ENCODE data around the gene ZNF41.
"Not testable (repeated sequence)": the region's sequence is repeated elsewhere in the genome, so short reads cannot be mapped to it uniquely, and the experiment has no call there.

The ZNF41 gene

GRCh38 chrX:47482512-47483305, at the start of gene ZNF41:
Gene ZNF41 (minus strand): TSS chrX:47483222. CDS start chrX:47467481, 15,741 bp downstream.
- DNase-seq: peak; percentile 67

DNA sequence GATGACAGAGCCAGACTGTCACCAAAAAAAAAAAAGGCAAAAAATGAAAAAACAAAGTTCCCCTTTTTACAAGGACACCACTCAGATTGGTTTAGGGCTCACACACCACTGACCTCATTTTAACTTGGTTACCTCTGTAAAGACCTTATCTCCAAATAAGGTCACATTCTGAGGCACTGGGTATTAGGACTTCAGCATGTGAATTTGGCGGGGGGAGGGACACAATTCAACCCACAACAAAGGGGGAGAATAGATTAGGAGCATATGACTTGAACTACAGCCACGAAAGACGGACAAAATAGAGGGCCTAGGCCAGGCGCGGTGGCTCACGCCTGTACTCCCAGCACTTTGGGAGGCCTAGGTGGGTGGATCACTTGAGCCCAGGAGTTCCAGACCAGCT, 47.0 kb upstream of the ZNF41 start:
- no peak for DNase-seq

DNA sequence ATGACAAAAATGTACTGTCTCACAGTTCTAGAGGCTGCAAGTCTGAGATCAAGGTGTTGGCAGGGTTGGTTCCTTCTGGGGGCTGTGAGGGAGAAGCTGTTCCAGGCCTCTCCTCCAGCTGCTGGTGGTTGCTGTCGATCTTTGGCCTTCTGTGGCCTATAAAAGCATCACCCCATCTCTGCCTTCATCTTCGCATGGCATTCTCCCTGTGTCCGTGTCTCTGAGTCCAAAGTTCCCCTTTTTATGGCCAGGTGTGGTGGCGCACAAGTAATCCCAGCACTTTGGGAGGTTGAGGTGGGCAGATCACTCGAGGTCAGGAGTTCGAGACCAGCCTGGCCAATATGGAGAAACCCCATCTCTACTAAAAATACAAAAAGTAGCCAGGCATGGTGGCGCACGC, 46.5 kb upstream of the ZNF41 start:
- DNase-seq: no peak

DNA sequence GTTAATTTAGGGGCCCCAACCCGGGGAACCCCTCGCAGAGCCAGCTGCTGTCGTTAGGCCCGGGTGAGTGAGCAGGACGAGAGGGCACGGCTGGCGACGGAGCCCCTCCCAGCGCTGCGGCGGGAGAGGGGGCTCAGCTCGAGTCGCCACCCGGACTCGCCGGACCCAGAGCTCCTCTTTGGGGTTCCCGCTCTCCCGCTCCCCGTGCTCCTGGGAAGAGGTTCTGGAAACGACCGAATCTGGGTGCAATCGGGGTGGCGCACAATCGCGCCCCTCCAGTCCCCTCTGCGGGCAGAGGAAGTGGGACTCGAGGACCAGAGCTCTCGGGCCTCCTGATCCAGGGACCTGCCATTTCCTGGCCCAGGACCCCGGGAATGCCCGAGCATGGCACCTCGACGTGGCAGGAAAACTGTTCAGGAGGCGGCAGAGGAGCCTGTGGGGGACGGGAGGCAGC, 40.7 kb upstream of the ZNF41 start:
- no peak for DNase-seq

GRCh38 chrX:47523297-47523696, 40.3 kb upstream of the ZNF41 start:
- DNase-seq: peak; percentile 71

DNA sequence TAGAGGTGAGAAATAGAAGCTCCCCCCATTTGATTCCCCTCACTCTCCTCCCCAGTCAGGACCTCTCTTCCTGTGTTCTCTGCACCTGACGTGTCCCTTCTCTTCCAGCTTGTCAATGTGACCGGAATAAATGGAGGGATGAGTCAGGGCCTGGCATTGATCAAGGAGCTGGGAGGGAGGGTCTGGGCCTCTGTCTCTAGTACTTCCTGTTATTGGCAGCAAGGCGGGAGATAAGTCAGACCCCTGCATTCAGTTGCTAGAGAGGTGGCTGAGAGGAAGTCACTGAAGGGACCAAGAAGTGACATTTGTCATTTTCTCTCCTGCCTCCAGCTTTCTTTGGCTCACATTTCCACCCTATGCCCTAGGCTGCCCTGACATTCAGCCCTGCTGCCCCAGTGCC, 35.1 kb upstream of the ZNF41 start:
- DNase-seq: no peak

DNA sequence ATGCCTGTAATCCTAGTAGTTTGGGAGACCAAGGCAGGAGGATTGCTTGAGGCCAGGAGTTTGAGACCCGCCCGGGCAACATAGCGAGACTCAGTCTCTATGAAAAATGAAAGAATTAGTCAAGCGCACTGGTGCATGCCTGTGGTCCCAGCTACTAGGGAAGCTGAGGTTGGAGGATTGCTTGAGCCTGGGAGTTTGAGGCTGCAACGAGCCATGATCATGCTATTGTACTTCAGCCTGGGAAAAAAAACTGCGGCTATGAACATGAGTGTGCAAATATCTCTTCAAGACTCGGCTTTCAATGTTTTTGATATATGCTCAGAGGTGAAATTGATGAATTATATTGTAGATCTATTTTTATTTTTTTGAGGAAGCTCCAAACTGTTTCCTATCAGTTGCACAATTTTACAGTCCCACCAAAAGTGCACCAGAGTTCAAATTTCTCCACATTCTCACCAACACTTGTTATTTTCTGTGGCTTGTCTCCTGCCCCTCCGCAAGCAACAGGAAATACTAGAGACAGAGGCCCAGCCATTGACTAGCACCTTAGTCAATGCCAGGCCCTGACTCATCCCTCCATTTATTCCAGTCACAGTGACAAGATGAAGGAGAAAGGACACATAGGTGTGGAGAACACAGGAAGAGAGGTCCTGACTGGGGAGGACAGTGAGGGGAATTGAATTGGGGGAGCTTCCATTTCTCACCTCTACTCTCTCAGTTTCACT, 33.1 kb upstream of the ZNF41 start:
- no peak for DNase-seq

- no peak for DNase-seq
Measured at GRCh38 chrX:47514533-47515235, 31.7 kb upstream of the ZNF41 start.

DNA sequence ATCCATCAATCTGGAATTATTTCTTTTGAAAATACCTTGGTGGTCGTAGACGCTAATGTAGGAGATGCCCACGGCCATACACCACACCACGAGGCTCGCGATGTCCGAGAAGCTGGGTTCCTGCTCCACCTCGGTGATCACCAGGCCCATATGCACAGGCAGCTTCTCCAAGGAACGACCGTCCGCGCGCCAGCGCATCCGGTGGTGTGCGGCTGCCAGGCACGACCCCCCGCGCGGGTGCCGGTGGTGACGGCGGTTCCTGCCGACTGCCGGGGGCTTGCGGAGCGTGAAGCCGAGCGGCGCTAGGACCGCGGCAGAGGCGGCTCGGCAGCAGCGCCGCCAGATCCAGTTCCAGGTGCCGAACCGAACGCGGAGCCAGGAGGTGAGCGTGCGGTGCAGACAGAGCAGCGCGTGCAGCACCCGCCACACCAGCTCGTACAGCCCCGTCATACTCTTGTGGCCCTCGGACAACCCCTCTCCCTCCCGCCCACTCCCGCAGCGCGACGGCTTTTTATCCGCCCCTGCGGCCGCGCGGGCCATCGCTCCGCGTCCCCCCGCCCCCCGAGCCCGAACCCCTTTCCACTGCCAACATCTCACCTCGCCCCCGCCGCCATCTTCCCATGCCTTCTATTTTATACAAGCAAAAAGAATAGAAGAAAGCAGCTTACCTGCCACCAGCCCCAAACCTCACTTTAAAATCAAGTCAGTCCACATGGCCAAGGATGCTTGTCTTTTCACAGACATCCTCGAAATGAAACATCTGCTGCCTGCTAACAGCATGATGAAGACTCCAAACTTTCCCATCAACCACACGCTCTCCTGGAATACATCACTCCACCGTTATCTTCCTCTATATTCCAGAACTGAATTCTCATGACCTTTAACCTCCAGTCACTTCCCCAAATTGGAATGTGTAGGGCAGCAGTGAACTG, 30.3 kb upstream of the ZNF41 start:
- not testable (repeated sequence) for DNase-seq

GRCh38 chrX:47512383-47512782, 29.4 kb upstream of the ZNF41 start:
- DNase-seq: not testable (repeated sequence)

DNA sequence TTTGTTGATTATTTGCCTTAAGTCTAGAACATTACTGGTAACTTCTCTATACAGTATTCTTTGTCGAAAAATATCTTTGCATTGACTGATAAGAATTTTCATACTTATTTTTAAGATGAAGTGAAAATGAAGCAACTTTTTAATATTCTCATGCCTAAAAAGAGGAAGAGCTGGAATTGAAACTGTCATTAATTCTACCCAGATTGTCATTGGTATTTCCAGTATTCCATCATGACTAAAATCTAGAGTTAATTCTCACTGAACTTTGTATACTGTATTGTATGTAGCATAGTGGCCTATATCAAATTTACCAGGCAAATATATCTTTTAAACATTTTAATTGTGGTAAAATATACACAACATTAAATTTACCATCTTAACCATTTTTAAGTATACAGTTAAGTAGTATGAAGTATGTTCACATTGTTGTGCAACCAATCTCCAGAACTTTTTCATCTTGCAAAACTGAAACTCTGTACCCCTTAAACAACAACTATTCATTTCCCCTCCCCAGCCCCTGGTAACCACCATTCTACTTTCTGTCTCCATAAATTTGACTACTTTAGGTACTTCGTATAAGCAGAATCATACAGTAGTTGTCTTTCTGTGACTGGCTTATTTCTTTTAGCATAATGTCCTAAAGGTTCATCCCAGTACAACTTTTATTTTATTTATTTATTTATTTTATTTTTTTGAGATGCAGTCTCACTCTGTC, 24.3 kb upstream of the ZNF41 start:
- no peak for DNase-seq

DNA sequence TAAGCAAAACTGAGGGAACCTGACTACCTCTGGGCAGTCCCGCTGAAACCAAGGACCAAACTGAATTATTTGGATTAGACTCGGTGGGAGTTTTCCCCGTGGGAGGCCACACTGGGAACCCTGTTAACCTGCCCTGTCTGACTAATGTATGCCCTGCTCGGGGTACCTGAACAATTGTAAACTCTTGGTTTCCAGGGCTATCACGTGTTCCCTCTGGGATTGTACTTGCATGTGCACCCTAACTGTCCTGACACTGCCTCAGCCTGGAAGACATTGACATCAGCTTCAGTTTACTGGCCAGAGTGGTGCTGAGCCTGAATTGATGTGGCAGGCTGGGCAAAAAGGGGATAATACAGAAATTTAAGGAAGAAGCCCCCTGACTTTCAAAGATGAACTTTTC, 20.1 kb upstream of the ZNF41 start:
- no peak for DNase-seq

- DNase-seq: no peak
Measured at GRCh38 chrX:47502316-47503125, 19.5 kb upstream of the ZNF41 start.

DNA sequence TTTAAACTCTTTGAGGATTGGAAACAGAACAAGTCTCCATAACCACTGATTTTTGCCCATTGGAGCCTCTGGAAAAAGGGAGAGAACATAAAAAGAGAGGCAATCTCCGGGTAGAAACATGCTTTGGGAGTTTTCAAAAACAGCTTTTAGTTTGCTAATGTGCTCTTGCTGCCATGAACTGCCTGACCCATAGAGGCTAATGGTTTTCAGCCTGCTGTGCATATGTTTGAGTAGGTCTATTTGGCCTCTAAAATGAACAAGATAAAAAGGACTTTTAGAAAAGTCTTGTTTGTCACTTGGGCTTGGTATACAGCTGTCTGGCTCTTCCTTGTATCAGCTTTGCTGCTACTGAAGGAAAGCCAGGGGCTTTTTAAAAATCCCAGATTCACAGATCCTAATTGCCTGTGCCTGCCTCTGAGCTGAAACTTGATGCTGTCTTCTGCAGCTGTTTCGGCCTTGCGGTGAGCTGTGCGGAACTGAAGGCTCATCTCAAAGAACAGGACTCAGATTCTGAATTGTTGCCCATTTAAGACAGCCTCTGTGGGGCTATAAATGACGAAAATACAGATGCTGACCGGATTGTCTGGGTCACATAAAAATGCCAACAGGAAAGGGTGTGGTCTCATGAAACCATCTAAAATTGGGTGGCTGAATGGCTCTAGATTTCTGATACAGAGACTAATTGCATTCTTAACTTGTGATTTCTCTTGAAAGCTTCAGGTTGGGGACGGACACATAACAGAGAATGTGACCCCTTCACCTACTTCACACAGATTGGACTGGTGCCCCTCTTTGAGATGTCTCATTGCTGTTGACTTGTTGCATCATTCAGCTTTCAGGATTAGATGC, 18.4 kb upstream of the ZNF41 start:
- no peak for DNase-seq

DNA sequence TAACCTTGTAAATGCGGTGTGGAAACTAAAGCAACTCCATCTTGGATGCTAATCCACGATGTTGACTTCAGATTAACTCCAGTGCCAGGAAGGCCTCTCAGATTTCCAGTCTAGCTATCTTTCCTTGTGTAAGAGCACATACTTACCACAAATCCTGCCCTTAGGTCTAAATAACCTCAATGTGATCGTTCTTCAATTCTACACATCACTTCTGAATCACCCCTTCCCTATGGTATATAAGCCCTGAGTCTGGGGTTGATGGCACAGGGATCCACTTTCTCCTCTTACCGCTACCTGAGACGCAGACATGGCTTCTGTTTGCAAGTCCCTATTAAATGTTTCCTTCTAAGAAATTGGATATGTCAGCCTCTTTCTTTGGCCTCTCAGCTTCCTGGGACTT, 17.5 kb upstream of the ZNF41 start:
- DNase-seq: no peak

DNA sequence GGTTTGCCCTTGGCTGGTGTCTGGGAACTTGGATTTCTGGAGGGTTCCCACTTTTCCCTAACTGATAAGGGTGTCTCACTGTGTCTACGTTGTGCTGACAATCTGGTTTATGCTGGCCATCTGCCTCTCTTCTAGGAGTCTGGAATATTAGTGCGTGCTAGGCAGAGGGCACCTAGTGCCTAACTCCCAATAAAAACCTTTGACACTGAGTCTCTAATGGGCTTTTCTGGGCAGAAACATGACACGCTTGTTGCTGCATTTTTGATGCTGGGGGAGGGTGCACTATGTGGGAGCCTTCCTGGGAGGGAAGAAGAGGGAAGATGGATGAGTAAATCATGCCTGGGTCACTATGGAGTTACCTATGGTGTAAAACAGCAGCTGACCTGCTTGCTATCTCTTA, 16.3 kb upstream of the ZNF41 start:
- DNase-seq: no peak

DNA sequence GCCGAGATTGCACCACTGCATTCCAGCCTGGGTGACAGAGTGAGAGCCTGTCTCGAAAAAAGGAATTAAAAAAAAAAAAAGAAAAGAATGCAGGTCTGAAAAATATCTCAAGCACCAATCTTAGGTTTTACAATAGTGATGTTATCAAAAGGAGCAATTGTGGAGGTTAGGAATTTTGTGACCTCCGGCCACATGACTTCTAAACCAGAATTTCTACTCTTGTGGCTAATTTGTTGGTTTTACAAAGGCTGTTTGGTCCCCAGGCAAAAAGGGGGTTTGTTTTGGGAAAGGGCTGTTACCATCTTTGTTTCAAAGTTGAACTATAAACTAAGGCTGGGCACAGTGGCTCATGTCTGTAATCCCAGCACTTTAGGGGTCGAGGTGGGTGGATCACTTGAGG, 15.4 kb upstream of the ZNF41 start:
- no peak for DNase-seq

DNA sequence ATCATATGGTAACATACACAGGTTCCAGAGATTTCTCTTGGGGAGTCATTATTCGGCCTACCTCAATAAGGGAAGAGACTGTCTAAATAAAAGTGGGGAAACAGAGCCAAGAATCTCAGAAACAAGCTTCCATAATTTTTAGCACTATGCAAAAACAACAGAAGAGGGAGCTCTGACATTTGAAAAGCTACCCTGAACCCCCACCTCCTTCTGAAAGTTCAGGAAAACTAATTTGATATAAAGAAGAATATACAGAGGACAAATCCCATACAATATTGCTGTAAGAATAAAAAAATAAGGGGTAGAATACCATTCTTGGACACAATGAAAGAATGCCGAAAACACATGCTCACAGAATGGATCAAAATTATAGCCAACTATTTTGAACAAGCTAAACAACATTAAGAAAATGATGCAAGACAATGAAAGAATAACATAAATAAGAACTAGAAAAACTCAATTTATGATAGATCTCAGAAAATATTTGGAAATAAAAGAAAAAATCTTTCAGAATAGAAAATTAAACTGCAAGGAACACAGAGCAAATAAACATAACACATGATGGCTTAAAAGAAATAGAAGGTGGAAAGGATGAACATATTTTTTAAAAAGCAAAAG, 14.4 kb upstream of the ZNF41 start:
- no peak for DNase-seq

DNA sequence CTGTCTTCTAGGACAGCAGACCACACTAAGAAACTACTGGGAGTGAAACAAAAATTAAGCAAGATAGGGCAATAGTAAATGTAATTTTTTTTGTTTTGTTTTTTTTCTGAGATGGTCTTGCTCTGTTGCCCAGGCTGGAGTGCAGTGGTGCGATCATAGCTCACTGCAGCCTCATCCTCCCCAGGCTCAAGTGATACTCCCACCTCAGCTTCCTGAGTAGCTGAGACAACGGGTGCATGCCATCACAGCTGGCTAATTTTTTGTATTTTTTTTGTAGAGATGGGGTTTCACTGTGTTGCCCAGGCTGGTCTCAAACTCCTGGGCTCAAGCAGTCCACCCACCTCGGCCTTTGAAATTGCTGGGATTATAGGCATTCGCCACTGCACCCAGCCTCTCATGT, 9.1 kb upstream of the ZNF41 start:
- not testable (repeated sequence) for DNase-seq

Data from NCI-H748 treated with DMSO at 0.1 percent for 48 hours (cell line).